IMR-90 (cell line): Measurements from ENCODE around the gene MOXD1. TPM values are rescaled to one million over a fixed set of nuclear protein-coding genes. Genes with fewer than 3 reads are reported as not detected.

Experiments
- ATAC-seq: fragments of 200-7000 bp; cut with Tn5 transposase; 2 replicates; pipeline ENCODE4 v1.9.1; 2020; ENCODE audit warnings: low read depth, mild to moderate bottlenecking, moderate library complexity
- BruUV-seq: library from RNA; stranded (reverse); fragments of 400-500 nt; replicated peaks from 2 replicates; lab custom pipeline; 2021; lab: Mats Ljungman, UMichigan
- CTCF ChIA-PET: fragments of 300-600 bp; formaldehyde crosslinking; extraction: SDS; loops from one replicate; lab custom pipeline; 2021; ENCODE audit warnings: antibody characterized with exemption; lab: Yijun Ruan, JAX
- POLR2A ChIA-PET: fragments of 300-600 bp; sonication (Branson Sonifier 250); formaldehyde crosslinking; loops from one replicate; lab custom pipeline; 2022; ENCODE audit warnings: antibody characterized with exemption; ENCODE audit not compliant: unreplicated experiment; lab: Charles Lee
- DNase-seq: peaks from one replicate; pipeline ENCODE4 v3.0.0; 2013
- H2AFZ ChIP-seq: replicated peaks from 2 replicates; pipeline ENCODE3; 2013; ENCODE audit warnings: low read length, mild to moderate bottlenecking; ENCODE audit not compliant: poor library complexity
- H2AK5ac ChIP-seq: 2 replicates; pipeline ENCODE4 v1.6.1; 2013; ENCODE audit warnings: low read depth, low read length, inconsistent platforms
- H2AK9ac ChIP-seq: replicated peaks from 2 replicates; pipeline ENCODE3; 2013; ENCODE audit warnings: mild to moderate bottlenecking, low read depth, low read length, moderate library complexity; ENCODE audit not compliant: poor library complexity
- H2BK120ac ChIP-seq: 2 replicates; pipeline ENCODE4 v1.6.1; 2013; ENCODE audit warnings: low read depth, low read length, inconsistent platforms
- H2BK15ac ChIP-seq: 3 replicates; pipeline ENCODE4 v1.6.1; 2013; ENCODE audit warnings: low read depth, low read length, inconsistent platforms
- H2BK20ac ChIP-seq: 2 replicates; pipeline ENCODE4 v1.6.1; 2013; ENCODE audit warnings: low read depth, mild to moderate bottlenecking, inconsistent platforms, low read length, moderate library complexity
- H2BK5ac ChIP-seq: 2 replicates; pipeline ENCODE4 v1.6.1; 2013; ENCODE audit warnings: mild to moderate bottlenecking, low read depth, low read length, inconsistent platforms; ENCODE audit not compliant: poor library complexity, severe bottlenecking
- H3K14ac ChIP-seq: replicated peaks from 2 replicates; pipeline ENCODE4 v1.6.1; 2013; ENCODE audit warnings: low read depth, low read length, inconsistent platforms
- H3K18ac ChIP-seq: 2 replicates; pipeline ENCODE4 v1.6.1; 2013; ENCODE audit warnings: low read depth, low read length, control low read depth
- H3K23ac ChIP-seq: 2 replicates; pipeline ENCODE4 v1.6.1; 2013; ENCODE audit warnings: low read depth, low read length, inconsistent platforms
- H3K27ac ChIP-seq: 2 replicates; pipeline ENCODE4 v1.5.1; 2013; ENCODE audit warnings: mild to moderate bottlenecking, control low read depth, low read length; ENCODE audit not compliant: insufficient read depth
- H3K27me3 ChIP-seq: 2 replicates; pipeline ENCODE4 v1.6.1; 2013; ENCODE audit warnings: low read length; ENCODE audit not compliant: control insufficient read depth, insufficient read depth
- H3K36me3 ChIP-seq: 2 replicates; pipeline ENCODE4 v1.6.1; 2013; ENCODE audit warnings: low read length, mixed read lengths; ENCODE audit not compliant: control insufficient read depth, insufficient read depth
- H3K4ac ChIP-seq: 2 replicates; pipeline ENCODE4 v1.6.1; 2013; ENCODE audit warnings: low read depth, low read length, inconsistent platforms
- H3K4me1 ChIP-seq: 2 replicates; pipeline ENCODE4 v1.6.1; 2013; ENCODE audit warnings: low read length, mixed read lengths; ENCODE audit not compliant: control insufficient read depth, insufficient read depth
- H3K4me2 ChIP-seq: 2 replicates; pipeline ENCODE4 v1.6.1; 2013; ENCODE audit warnings: low read depth, mild to moderate bottlenecking, control low read depth, low read length, moderate library complexity
- H3K4me3 ChIP-seq: 2 replicates; pipeline ENCODE4 v1.5.1; 2013; ENCODE audit warnings: low read depth, mild to moderate bottlenecking, control low read depth, low read length, moderate library complexity; ENCODE audit not compliant: insufficient read depth
- H3K56ac ChIP-seq: 2 replicates; pipeline ENCODE4 v1.6.1; 2013; ENCODE audit warnings: low read length, inconsistent platforms; ENCODE audit not compliant: insufficient read depth; ENCODE audit errors: extremely low read depth
- H3K79me1 ChIP-seq, 2 experiments: 2 replicates each; pipeline ENCODE4 v1.6.1; 2013; ENCODE audit warnings: low read length in 2 of 2, inconsistent platforms in 1 of 2, low read depth in 1 of 2
- H3K9ac ChIP-seq: 2 replicates; pipeline ENCODE4 v1.6.1; 2013; ENCODE audit warnings: low read depth, low read length, control low read depth
- H3K9me1 ChIP-seq: 2 replicates; pipeline ENCODE4 v1.6.1; 2013; ENCODE audit warnings: low read length, inconsistent platforms; ENCODE audit not compliant: insufficient read depth
- H3K9me3 ChIP-seq: 2 replicates; pipeline ENCODE4 v1.6.1; 2013; ENCODE audit warnings: low read length; ENCODE audit not compliant: control insufficient read depth, insufficient read depth
- H4K20me1 ChIP-seq: 2 replicates; pipeline ENCODE4 v1.6.1; 2013; ENCODE audit warnings: low read length, inconsistent platforms; ENCODE audit not compliant: insufficient read depth
- H4K5ac ChIP-seq: 2 replicates; pipeline ENCODE4 v1.6.1; 2013; ENCODE audit warnings: mild to moderate bottlenecking, low read depth, low read length, control low read depth
- H4K8ac ChIP-seq, 2 experiments: 2 replicates each; pipeline ENCODE4 v1.6.1; 2013; ENCODE audit warnings: low read depth in 2 of 2, low read length in 2 of 2, control low read depth in 1 of 2, inconsistent platforms in 1 of 2
- H4K91ac ChIP-seq: 2 replicates; pipeline ENCODE4 v1.6.1; 2013; ENCODE audit warnings: low read depth, low read length, inconsistent platforms; ENCODE audit not compliant: insufficient read depth
- BHLHE40 ChIP-seq: fragments of 150-350 bp; IDR thresholded peaks from 2 replicates; pipeline ENCODE4 v1.6.1; 2016; ENCODE audit warnings: mild to moderate bottlenecking, low read depth, low read length
- CHD1 ChIP-seq: IDR thresholded peaks from 2 replicates; pipeline ENCODE4 v1.6.1; 2012; ENCODE audit warnings: low read depth, low read length, improper control_type of control experiment
- ELK1 ChIP-seq: fragments of 150-350 bp; IDR thresholded peaks from 2 replicates; pipeline ENCODE4 v1.6.1; 2016; ENCODE audit warnings: low read depth, mild to moderate bottlenecking, low read length, moderate library complexity, borderline replicate concordance
- FOS ChIP-seq: fragments of 150-350 bp; IDR thresholded peaks from 2 replicates; pipeline ENCODE4 v1.6.1; 2016; ENCODE audit warnings: low read depth, low read length
- MAFK ChIP-seq: IDR thresholded peaks from 2 replicates; pipeline ENCODE4 v1.6.1; 2012; ENCODE audit warnings: low read depth, low read length, improper control_type of control experiment
- MAZ ChIP-seq: IDR thresholded peaks from 2 replicates; pipeline ENCODE4 v1.6.1; 2012; ENCODE audit warnings: low read depth, mild to moderate bottlenecking, low read length, improper control_type of control experiment, moderate library complexity, borderline replicate concordance
- MXI1 ChIP-seq: IDR thresholded peaks from 2 replicates; pipeline ENCODE4 v1.6.1; 2012; ENCODE audit warnings: low read depth, mild to moderate bottlenecking, low read length, moderate library complexity, borderline replicate concordance
- NFE2L2 ChIP-seq: fragments of 150-350 bp; IDR thresholded peaks from 2 replicates; pipeline ENCODE4 v1.6.1; 2016; ENCODE audit warnings: low read depth, mild to moderate bottlenecking, low read length
- POLR2A ChIP-seq: IDR thresholded peaks from 2 replicates; pipeline ENCODE4 v1.6.1; 2012; ENCODE audit warnings: mild to moderate bottlenecking, low read depth, low read length
- RAD21 ChIP-seq: IDR thresholded peaks from 2 replicates; pipeline ENCODE4 v1.6.1; 2012; ENCODE audit warnings: low read length, improper control_type of control experiment
- RFX5 ChIP-seq: IDR thresholded peaks from 2 replicates; pipeline ENCODE4 v1.8.0; 2012; ENCODE audit warnings: low read depth, mild to moderate bottlenecking, low read length, moderate library complexity
- SMC3 ChIP-seq: fragments of 150-350 bp; IDR thresholded peaks from 2 replicates; pipeline ENCODE4 v1.6.1; 2016; ENCODE audit warnings: low read depth, mild to moderate bottlenecking, antibody characterized with exemption, low read length, moderate library complexity
- USF2 ChIP-seq: fragments of 150-350 bp; IDR thresholded peaks from 2 replicates; pipeline ENCODE4 v1.6.1; 2017; ENCODE audit warnings: mild to moderate bottlenecking, antibody characterized with exemption, low read length, low read depth
- WGBS, 2 experiments: methylation state at CpG; one replicate each; pipeline versions ENCODE4 v1.1.5 to v1.1.7; 2013; ENCODE audit warnings: missing lambda C conversion rate in 2 of 2; ENCODE audit not compliant: insufficient read length in 1 of 2; ENCODE audit errors: extremely low coverage in 2 of 2; 5-methylcytosine and 5-hydroxymethylcytosine counted together
- dilution Hi-C: fragments of 300-500 bp; cut with HindIII; formaldehyde crosslinking; loops from one replicate; pipeline ENCODE4 v1.14.3; 2018; ENCODE audit warnings: low sequenced_read_pairs; ENCODE audit not compliant: unreplicated experiment
- in situ Hi-C: fragments of 300-500 bp; cut with MboI; formaldehyde crosslinking; loops from 3 replicates; pipeline ENCODE4 v1.14.3; 2019; ENCODE audit warnings: low sequenced_read_pairs, inconsistent platforms, mixed read lengths
- intact Hi-C: fragments of 100-400 bp; cut with micrococcal nuclease; formaldehyde crosslinking; loops from 2 replicates; pipeline ENCODE4 v1.10.0; 2022
- polyA plus RNA-seq, 3 experiments: library from polyadenylated mRNA; depleted of rRNA; stranded (reverse); fragments of >200 nt; gene quantifications; 2 replicates each; pipeline ENCODE4 v1.2.3, GENCODE V29; 2012; ENCODE audit warnings: low replicate concordance in 1 of 3
- total RNA-seq: library from RNA; depleted of rRNA; stranded (reverse); fragments of >200 nt; gene quantifications from 2 replicates; pipeline ENCODE4 v1.2.3, GENCODE V29; 2012
- TF ChIP-seq, protein P1 (sequence below): conservative IDR thresholded peaks from 2 replicates; pipeline ENCODE4 v1.5.1; 2012; ENCODE audit warnings: mild to moderate bottlenecking, low read depth, low read length, improper control_type of control experiment

The MOXD1 gene
- total and polyA plus RNA-seq, 2 of the 4 experiments (the other 2 are of a cell fraction), result 10.0 to 19.4 TPM

- Histone ChIP-seq H2BK20ac (no peak overlapping the region), H3K4ac (0 out of 2 replicates have a peak overlapping the region, but pooled peaks have one; percentile 15), H4K91ac (no peak overlapping the region), H3K36me3 (no peaks in the 10 kb centered on the region), H2BK15ac (peak overlapping the region; percentile 55; the same call in 2 of the 3 replicates), H3K18ac (0 out of 2 replicates have a peak overlapping the region, but pooled peaks have one; percentile 18), H3K56ac (no peak overlapping the region), H3K27me3 (no peaks in the 10 kb centered on the region), H2AFZ (peak overlapping the region; percentile 57), H4K8ac (0 out of 4 replicates have a peak overlapping the region, but pooled peaks of 1 of the 2 experiments have one; percentile 14), H2AK5ac (no peak overlapping the region), H3K9me1 (no peaks in the 10 kb centered on the region), H3K9ac (peak overlapping the region; percentile 34; the same call in 1 of the 2 replicates), H2BK5ac (no peak overlapping the region), H3K9me3 (peaks cover 4% of the 10 kb centered on the region; the same call in 1 of the 2 replicates), H4K5ac (no peak overlapping the region), H2AK9ac (peak overlapping the region; percentile 3), H3K4me2 (no peak overlapping the region), H3K27ac (peak overlapping the region; percentile 26; the same call in 1 of the 2 replicates), H4K20me1 (no peaks in the 10 kb centered on the region), H3K4me3 (no peak overlapping the region), H3K79me1 (no peaks in the 10 kb centered on the region), H3K23ac (no peak overlapping the region), H3K14ac (peak overlapping the region; percentile 25; the same call in 1 of the 2 replicates), H3K4me1 (peaks cover 6% of the 10 kb centered on the region), H2BK120ac (no peak overlapping the region)
- ATAC-seq, result peak; percentile 85
- no TSS peak for BruUV-seq
- POLR2A ChIA-PET, result no interaction called here
- dilution Hi-C loops, result no loop called here
- peak; percentile 78 for DNase-seq
- in situ Hi-C loops, result no loop called here
- intact Hi-C loops, result no loop called here
- CTCF ChIA-PET, result interaction anchor here (0.6 to 2.8 kb wide), 4 partner anchors 8 to 32 kb away, joined by 3 to 14 read pairs (median 4); no protein-coding TSS in a partner anchor
- WGBS, 2 experiments, result 53% methylated on average over 2 of the region's 7 CpGs; no CpG with 5 or more reads in 1 of the 2 experiments
- TF ChIP-seq, protein P1, sequence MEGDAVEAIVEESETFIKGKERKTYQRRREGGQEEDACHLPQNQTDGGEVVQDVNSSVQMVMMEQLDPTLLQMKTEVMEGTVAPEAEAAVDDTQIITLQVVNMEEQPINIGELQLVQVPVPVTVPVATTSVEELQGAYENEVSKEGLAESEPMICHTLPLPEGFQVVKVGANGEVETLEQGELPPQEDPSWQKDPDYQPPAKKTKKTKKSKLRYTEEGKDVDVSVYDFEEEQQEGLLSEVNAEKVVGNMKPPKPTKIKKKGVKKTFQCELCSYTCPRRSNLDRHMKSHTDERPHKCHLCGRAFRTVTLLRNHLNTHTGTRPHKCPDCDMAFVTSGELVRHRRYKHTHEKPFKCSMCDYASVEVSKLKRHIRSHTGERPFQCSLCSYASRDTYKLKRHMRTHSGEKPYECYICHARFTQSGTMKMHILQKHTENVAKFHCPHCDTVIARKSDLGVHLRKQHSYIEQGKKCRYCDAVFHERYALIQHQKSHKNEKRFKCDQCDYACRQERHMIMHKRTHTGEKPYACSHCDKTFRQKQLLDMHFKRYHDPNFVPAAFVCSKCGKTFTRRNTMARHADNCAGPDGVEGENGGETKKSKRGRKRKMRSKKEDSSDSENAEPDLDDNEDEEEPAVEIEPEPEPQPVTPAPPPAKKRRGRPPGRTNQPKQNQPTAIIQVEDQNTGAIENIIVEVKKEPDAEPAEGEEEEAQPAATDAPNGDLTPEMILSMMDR, result no peak
- TF ChIP-seq FOS (no peak), MAZ (no peak), NFE2L2 (no peak), RFX5 (no peak), SMC3 (no peak), CHD1 (no peak), POLR2A (no peak), MXI1 (no peak), USF2 (no peak), ELK1 (no peak), BHLHE40 (no peak), RAD21 (no peak), MAFK (no peak)
These were observed 153.7 kb downstream of the MOXD1 start for GRCh38 chr6:132247381-132248159.
